Bone marrow (tissue), 2 donors: ENCODE results near the gene DPM3.
"Not testable (repeated sequence)": the region's sequence is repeated elsewhere in the genome, so short reads cannot be mapped to it uniquely, and the experiment has no call there.

ENCODE experiments used
- DNase-seq, 2 donors: peaks; one replicate each; lab custom pipeline; 2025; lab: John Stamatoyannopoulos, UW

Gene DPM3

DNA sequence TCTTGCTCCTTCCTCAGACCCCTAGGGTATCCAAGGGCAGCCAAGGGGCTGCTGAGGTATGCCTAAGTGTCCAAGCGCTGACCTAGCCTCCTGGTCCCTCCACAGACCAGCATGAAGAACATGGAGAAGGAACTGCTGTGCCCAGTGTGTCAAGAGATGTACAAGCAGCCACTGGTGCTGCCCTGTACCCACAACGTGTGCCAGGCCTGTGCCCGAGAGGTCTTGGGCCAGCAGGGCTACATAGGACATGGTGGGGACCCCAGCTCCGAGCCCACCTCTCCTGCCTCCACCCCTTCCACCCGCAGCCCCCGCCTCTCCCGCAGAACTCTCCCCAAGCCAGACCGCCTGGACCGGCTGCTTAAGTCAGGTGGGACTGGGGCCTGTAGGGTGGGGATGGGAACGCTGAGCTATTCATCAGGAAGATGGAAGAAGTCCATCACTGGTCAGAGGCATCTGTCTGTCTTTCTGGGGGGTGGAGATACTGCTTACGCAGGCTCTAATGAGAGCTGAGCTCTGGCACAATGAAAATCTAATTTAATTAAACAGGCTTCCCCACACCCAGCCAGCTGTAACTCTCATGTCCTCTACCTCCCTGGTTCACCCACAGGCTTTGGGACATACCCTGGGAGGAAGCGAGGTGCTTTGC is 35.1 kb upstream of the DPM3 start:
- no peak for DNase-seq

DNA sequence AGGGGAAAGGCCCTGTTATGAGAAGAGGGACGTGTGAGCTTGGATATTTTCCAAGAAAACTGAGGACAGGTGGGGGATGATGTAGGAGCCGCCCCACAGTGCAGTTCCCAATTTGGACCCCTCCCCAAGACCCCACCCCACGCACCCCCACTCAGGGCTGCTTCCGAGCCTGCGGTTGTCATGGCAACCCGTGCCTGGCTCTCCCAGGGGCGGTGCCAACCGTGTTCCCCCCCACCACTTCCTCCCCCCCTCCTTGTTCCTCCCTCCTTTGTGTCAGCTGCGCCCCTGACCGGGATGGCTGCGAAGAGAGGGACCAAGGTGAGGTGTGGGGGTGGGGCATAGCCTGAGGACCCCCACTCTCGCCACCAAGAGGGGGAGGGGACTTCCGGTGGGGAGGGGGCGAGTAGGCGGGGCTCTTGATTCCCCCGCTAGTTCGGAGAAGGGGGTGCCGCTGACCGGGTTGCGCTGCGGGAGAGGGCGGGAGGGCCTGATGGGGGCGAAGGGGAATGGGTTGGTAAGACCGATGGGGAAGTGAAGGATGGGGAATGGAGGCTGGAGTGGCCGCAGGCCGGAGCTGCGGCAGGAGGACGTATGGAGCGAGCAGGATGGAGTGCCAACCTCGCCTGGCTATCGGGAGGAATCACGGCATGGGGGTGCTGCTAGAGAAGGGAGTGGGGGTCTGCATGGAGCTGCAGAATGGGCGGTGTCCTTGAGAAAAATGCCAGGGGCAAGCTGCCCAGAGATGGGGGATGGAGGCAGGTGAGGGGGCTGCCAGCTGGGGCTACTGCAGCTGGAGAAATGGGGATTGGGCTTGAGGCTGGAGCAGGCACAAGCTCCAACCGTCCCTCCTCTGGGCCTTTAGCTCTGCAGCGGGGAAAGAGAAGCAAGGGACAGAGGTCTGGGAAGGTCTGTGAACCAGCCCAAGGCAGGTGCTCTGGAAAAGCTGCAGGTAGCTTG is 34.3 kb upstream of the DPM3 start:
- no peak for DNase-seq

DNA sequence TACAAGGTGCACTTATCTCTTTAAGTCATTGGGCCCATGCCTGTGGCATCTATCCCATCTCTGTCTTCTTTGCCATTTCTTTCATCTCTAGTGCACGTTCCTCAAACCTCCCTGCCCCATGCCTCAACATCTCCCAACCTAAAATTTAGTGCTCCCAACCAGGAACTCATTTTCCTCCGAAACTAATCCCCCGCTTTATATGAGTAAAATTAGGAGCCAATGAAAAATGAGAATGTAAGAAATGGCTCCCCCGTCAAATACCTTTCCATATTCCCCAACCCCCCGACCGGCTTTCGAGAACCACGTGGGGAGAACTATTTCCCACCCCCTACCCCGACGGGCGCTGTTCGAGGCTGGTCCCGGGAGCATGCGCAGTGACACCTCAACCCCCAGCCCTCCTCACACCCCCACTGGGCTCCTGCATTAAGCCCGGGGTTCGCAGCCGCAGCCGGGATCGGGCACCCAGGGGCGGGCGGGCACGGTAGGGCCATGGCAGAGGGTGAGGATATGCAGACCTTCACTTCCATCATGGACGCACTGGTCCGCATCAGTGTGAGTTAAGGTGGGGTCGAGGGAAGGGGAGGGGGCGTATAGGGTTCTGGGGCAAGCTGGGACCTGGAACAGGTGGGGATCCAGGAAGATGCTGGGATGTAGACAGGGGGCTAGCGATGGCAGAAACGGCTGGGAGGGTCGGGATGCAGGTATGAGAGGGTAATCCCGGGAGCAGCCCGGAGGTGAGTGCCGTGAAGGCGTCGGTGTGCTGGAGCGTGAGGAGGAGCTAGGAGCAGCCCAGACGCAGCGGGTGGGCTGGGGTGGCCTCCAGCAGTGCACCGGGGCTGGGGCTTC is 33.4 kb upstream of the DPM3 start, which contains the start of gene TRIM46:
TSS of gene TRIM46 (plus strand) at position 372 of the 846 bp plus-strand sequence. CDS start at position 490, 118 bp downstream.
- DNase-seq: no peak

DNA sequence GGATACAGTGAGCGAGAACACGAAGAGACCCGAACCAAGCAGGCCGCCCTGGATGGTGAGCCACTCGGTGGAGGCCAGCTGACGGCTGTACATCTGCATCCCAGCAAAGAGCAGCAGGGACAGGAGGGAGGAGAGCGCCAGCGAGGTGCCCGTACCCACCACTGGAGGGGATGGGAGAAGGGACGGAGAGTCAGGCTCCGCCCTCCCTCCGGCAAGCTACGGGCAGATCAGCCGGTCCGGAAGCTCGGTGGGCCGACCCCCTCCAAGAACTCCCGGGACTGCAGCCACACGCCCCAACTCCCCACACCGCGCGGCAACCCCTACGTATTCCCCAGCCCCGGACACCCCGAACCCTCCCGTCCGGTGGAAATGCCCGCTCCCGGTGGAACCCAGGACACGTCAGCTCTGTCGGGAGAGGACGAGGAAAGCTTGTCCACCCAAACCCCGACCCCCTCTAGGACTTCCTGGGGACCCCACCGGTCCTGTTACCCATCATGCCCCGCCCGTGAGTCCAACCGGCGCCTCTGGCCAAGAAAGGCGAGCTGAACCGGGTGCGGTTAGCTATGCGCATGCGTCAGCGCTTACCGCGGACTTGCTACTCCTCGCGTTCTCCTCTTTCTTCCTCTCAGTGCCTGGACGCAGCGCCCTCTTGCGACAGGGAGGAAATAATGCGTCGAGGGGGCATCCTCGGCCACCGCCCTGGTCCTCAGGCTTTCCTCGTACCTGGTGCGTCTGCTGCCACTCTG is 32.6 kb upstream of the DPM3 start, which contains the start of gene KRTCAP2:
TSS of gene KRTCAP2 (minus strand) at position 573 of the 746 bp plus-strand sequence. CDS start at position 493, 80 bp downstream.
- peak; percentile 73 to 86 for DNase-seq

DNA sequence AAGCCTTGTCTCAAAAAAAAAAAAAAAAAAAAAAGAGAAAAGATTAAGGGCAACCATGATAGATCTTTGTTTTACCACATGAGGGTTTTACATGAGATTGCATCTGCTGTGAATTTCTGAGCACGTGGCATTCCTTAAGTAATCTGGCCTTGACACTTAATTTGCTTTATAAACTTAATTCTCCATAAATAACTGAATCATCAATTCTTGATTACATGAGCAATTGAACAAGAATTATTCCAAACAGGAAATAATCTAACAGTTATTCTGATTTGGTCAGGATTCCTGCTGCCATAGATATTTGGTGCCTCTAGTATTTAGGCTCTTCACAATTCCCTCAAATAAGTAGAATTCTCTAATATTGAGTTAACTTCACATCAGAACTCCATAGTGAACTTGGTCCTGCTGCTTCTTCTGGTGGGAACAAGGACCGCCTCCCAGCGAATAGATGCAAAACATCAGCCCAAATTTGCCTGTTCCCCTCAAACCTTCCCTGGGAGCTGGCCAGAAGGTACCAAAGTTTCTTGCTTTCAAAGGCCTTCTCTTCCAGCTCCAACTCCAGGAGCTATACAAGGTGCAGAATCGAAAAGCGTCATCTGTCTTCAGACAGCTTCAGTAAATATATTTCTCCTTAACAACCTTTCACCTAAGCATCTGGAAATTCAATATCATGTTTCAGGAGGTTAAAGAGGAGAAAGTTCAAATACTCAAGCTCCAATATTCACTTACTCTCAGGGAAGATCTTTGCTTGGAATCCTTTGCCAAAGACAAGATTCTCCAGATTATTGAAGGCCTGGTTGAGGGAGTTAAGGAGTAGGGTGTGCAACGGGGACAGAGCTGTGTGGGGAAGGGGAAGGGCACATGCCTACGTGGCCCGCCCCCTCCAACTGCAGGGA is 31.8 kb upstream of the DPM3 start:
- no peak for DNase-seq

DNA sequence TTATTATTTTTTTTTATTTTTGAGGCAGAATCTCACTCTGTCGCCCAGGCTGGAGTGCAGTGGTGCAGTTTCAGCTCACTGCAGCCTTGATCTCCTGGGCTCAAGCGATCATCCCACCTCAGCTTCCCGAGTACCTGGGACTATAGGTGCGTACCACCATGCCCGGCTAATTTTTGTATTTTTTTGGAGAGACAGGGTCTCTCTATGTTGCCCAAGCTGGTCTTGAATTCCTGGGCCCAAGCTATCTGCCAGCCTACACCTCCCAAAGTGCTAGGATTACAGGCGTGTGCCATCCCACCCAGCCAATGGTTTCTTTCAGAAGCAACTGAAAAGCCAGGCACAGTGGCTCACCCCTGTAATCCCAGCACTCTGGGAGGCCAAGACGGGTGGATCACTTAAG is 30.5 kb upstream of the DPM3 start:
- DNase-seq: no peak

DNA sequence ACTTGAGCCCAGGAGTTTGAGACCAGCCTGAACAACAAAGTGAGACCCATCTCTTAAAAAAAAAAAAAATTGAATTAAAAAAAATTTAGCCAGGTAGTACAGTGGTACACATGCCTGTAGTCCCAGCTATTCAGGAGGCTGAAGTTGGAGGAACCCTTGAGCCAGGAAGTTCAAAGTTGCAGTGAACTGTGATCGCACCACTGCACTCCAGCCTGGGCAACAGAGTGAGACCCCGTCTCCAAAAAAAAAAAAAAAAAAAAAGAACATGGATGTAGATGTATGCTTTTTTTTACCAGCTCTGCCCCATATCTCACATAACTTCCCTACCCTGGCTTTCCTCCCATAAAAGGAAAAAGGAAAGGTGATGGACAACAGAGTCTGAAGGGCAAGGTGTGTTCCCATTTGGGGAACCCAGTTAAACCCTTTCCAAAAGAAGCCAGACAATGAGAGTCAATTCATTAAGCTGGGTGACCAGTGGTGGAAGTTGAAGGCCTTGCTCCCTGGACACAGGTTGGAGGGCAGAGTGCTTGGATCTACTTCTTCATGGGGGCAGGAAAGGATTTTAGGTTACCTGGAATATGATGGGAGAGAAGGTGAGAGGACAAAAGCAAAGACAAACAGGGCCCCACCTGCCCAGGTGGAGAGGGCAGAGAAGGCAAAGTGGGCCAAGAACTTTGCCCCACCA is 29.9 kb upstream of the DPM3 start:
- no peak for DNase-seq

DNA sequence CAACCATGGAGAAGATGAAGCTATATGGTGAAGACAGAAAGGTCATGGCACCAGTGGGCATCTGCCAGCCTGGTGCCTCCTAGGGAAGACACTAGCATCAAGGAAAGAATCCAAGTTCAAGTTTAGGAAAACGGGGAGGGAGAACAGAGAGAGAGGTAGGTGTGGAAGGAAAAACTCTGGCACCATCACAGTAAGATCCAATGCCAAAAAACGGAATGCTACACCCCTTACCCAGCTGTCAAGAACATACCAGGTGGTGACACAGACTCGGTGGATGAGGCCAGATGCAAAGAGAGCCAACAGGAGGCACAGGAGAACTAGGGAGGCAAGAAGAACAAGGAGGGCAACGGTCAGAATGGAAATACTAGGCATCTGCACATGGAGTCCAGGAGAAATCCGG is 29.2 kb upstream of the DPM3 start:
- no peak for DNase-seq

DNA sequence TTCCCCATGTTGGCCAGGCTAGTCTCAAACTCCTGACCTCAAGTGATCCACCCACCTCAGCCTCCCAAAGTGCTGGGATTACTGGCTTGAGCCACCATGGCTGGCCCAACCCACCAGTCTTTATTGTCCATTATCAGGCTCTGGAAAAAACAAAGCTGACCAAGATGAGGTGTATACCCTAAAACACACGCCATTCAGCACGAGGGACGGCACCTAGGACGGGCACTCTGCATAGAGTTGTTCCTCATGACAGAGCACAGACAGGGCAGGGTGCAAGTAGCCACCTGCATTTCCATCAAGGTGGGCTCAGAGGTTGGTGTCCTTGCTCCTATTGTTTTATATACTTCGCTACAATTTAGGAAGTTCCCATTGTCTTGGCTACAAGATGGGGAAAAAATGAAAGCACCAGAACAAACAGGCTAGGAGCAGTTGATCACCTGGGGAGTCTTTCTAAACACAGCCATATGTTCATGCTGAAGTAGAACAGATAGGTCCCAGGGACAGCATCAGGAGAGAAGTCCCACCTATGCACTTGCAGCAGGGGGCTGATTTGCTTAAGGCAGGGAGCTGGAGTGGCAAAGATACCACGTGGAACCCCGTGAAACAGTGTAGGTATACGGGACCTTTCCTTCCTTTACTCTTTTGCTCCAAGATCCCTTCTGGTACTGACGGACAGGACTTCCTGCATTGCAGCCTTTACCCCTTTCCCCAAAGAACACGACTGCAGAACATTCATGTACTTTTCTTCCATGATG is 28.3 kb upstream of the DPM3 start:
- no peak for DNase-seq

DNA sequence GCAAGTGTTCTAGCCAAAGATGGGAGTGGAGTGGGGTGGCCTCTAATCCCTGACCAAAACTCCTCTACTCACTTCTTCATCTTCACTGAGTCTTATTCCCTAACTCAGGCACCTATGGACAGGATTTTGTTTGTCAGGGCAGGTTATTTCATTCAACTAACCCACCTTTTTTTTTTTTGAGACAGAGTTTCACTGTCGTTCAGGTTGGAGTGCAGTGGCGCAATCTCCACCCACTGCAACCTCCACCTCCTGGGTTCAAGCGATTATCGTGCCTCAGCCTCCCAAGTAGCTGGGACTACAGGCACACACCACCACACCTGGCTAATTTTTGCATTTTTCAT is 27.7 kb upstream of the DPM3 start:
- not testable (repeated sequence) for DNase-seq

DNA sequence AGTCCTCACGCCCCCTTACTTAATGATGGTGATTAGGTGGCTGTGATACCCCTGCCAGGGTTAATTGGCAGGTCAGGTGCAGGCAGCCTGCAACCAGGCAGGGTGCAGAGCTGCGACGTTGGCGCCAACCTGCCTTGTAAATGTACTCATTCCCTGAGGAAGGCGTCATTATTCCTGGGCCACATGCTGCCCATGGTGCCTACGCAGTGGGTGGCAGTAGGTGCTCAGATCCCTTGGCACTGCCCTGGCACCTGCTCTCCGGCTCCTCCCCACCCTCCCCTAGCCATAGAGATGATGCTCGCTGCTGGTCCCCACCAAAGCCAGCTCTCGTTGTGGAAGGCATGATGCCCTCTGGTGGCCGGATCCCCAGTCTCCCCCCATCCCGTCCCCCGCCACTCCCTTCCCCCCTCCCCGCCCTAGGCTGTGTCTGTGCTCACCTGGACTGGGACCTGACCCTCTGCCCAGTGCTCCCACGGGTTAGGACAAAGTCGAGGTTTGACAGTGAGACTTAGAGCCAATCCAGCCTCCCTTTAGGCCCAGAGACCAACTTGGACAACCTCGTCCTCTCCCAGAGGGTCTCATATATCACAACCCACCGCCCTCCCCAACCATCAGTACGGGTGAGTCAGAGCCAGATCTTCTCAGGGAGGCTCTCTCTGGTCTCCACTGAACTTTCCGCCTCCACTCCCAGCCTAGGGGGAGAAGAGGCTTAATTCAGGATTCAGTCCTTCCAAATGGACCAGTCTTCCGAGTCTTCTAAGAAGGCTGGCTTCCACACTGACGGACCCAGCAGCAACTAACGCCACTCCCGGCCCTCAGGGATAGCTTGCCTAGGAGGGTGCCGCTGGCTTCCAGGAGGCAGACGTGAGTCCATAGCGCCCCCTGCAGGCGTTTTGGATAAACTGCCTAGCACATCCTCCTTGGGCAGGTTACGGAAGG is 27.1 kb upstream of the DPM3 start:
- peak; percentile 70 to 76 for DNase-seq

DNA sequence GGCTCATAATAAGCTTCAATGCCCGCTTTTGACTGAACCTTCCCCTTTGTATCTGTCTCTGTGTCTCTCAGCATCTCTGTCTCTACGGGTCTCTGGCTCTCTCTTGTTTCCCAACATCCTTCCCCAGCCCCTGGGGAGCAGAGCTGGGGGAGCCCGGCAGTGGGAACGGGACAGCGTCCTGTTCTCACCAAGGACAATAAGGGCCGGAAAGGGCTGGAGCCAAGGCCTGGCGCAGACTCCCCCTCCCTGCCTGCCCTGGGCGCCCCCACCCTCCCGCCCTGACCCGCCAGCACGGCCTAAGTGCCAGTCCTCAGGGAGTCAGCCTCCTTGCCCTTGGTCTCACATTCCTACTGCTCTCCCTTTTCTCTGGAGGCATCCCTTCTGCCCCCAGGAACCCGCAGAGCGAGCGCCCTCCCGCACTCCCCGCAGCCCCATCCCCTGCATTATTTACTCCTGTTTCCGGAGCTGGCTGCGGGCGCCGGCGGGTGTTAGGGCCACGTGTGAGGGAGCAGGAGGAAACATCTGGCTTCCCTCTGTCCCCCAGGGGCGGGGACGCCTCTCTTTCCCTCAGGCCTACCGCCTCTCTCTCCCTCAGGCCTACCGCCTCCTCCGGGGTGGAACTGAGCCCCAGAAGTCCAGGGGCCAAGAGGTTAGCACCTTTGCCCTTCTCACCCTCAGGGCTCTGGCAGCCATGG is 26.3 kb upstream of the DPM3 start:
- DNase-seq: peak in 1 of 2 donors; percentile 91

DNA sequence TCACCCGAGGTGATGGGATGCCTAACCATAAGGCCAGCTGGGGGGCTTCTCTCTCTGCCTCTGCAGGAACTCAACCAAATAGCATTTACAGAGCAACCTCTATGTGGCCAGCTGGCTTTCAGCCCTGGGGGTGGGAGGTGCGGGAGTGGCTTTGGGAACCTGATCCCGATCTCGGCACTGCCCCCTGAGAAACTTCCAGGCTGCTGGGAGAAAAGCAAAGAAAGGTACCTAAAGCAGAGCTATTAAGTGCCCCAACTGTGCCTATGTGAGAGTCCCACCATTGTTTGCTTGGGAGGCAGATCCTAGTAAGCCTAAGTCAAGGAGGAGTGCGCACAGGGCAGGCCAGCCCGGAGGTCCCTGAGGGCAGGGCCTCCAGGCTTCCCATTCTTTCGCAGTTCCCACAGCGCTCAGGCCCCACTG is 25.7 kb upstream of the DPM3 start:
- no peak for DNase-seq

DNA sequence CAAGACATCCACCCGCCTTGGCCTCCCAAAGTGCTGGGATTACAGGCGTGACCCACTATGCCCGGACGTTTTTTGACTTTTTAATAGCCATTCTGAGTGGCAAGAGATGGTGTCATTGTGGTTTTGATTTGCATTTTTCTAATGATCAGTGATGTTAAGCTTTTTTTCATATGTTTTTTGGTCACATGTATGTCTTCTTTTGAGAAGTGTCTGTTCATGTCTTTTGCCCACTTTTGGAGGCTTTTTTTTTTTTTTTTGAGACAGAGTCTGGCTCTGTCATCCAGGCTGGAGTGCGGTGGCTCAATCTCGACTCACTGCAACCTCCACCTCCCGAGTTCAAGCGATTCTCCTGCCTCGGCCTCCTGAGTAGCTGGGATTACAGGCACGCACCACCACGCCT is 24.3 kb upstream of the DPM3 start:
- not testable (repeated sequence) for DNase-seq

DNA sequence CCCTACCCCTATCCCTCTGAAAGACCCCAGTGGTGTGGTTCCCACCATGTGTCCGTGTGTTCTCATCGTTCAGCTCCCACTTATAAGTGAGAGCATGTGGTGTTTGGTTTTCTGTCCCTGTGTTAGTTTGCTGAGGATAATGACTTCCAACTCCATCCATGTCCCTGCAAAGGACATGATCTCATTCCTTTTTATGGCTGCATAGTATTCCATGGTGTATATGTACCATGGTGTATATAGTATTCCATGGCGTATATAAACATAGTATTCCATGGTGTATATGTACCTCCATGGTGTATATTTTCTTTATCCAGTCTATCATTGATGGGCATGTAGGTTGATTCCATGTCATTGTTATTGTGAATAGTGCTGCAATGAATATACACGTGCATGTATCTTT is 23.5 kb upstream of the DPM3 start:
- DNase-seq: not testable (repeated sequence)

DNA sequence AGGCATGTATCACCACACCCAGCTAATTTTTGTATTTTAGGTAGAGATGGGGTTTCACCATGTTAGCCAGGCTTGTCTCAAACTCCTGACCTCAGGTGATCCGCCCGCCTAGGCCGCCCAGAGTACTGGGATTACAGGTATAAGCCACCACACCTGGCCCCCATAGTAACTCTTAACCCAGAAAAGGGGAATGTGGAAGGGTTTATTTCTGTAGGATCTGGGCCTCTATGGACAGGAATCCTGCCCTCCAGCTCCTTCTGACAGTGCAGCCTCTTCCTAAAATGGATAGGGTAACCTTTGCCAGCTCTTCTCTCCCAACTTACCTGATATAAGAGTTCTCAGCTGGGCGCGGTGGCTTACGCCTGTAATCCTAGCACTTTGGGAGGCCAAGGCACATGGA is 22.3 kb upstream of the DPM3 start:
- not testable (repeated sequence) for DNase-seq

DNA sequence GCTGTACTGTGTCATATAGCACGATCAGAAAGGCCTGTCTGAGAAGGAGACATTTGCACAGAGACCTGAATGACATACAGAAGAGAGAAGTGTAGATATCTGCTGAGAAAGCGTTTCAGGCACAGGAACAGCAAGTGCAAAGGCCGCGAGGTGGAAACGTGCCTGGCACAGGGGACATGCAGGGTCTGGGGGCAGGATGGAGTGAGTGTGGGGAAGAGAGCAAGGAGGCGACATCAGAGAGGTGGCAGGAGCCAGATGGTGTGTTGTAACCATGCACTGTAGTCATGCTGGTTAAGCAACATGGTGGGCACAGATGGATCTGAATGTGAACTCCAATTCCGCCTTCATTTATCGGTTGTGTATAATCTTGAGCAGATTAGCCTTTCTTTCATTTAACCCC is 19.8 kb upstream of the DPM3 start:
- DNase-seq: no peak
